ENCODE measurements around the gene SPR.

DNA sequence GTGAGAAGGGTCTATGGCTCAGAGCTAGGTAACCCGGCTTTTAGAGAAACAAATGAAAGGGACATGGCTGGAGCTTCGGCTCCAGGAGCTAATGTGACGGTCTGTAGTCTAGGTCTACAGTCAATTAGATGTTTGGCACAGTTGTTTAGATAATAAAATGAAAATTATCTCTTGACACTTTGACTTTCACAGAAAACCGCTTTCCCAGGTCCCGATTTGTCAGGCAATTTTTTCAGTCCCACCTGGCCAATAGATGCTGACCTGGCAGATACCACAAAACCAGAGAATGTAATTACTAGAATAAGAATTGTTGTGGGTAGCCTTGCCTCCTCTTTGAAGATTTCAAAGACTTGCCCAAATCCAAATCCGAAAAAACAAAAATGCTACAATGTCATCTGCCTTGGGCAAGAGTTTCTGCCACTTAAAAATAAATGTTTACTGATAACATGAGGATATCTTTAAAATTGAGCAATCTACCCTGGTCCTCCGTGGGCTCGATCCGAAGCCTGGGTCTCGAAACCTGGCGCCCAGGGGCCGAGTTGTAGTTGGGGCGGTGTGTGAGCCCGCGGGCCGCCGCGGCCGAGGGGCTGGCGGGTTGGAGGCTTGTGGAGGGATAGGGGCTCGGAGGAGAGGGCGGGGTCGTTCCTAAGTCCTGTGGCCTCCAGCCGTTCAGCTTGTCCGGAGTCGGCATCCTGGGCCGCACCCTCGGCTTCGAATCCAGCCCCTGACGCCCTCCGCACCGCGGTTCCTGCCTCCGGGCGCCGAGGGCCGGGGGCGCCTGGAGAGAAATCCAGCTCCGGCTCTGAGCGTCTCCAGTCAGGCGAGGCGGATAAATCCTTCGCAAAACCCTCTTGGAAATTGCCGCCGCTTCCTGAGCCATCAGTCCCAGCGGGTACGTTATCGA lies 32.5 kb downstream of the SPR start:
- TF ChIP-seq, protein P1, sequence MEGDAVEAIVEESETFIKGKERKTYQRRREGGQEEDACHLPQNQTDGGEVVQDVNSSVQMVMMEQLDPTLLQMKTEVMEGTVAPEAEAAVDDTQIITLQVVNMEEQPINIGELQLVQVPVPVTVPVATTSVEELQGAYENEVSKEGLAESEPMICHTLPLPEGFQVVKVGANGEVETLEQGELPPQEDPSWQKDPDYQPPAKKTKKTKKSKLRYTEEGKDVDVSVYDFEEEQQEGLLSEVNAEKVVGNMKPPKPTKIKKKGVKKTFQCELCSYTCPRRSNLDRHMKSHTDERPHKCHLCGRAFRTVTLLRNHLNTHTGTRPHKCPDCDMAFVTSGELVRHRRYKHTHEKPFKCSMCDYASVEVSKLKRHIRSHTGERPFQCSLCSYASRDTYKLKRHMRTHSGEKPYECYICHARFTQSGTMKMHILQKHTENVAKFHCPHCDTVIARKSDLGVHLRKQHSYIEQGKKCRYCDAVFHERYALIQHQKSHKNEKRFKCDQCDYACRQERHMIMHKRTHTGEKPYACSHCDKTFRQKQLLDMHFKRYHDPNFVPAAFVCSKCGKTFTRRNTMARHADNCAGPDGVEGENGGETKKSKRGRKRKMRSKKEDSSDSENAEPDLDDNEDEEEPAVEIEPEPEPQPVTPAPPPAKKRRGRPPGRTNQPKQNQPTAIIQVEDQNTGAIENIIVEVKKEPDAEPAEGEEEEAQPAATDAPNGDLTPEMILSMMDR (IDR thresholded peaks at IDR 0.05; ENCODE audit: low read depth, low read length) = no peak
- no peak for TF ChIP-seq EZH2phosphoT487 (IDR thresholded peaks at IDR 0.05; ENCODE audit: low read depth)

All from OCI-LY3 (cell line).